ENCODE measurements around the gene ASB5.

DNA sequence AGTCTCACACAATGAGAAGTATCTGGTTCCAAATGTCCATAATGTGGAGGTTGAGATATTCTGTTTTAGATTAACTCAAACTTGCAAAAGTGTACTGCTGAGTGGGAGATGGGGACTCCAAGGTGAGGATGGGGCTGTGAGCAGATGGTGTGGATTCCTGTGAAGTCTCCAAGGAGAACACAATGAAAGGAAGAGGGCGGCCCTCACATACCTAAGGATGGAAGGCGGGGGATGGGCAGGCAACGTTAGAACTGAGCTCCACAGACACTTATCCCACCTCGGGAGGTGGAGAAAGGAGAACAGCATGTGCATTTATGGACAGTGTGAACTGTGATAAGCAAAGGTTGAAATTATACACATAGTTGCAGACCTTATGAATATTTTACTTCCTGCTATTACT is 63.7 kb downstream of the ASB5 start:
- TF ChIP-seq POLR2AphosphoS5 (IDR thresholded peaks at IDR 0.05; ENCODE audit: low read depth, low read length) (no peak), ASH2L (IDR thresholded peaks at IDR 0.05; ENCODE audit: low read length) (no peak)

Measured in H1 (cell line).